HG03159 (cell line): ENCODE results near the gene WNT8A.
"Not testable (repeated sequence)": the region's sequence is repeated elsewhere in the genome, so short reads cannot be mapped to it uniquely, and the experiment has no call there.

Experiments
- ATAC-seq: cut with Tn5 transposase; IDR thresholded peaks from one replicate; pipeline ENCODE4 v1.9.1; 2021; ENCODE audit warnings: mild to moderate bottlenecking, moderate library complexity; ENCODE audit not compliant: unreplicated experiment

WNT8A gene, protein sequence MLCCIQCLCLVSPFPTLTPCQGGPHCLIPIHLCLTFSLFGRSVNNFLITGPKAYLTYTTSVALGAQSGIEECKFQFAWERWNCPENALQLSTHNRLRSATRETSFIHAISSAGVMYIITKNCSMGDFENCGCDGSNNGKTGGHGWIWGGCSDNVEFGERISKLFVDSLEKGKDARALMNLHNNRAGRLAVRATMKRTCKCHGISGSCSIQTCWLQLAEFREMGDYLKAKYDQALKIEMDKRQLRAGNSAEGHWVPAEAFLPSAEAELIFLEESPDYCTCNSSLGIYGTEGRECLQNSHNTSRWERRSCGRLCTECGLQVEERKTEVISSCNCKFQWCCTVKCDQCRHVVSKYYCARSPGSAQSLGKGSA

DNA sequence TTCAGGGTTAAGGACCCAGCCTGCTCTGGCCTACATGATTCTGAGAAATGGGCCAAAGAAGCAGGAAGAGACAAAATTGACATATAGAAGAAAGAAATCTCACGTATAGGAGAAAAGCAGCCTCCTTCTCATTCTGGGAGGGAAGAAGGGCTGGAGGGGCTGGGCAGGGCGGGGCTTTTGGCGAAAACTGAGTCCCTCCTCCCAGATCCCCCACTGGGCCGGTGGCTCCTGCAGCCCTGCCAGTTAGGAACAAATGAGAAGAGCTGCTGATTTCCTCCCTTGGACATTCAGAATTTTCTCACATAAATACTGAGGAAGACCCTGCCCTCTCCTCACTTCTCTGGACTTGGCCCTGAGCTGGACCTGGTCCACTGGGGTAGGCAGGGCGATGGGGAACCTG lies at the start of gene WNT8A:
Gene WNT8A, plus strand, starts transcription at position 332 of the 400 bp plus-strand sequence. CDS start 95 bp downstream, outside the sequence.
- no peak for ATAC-seq

DNA sequence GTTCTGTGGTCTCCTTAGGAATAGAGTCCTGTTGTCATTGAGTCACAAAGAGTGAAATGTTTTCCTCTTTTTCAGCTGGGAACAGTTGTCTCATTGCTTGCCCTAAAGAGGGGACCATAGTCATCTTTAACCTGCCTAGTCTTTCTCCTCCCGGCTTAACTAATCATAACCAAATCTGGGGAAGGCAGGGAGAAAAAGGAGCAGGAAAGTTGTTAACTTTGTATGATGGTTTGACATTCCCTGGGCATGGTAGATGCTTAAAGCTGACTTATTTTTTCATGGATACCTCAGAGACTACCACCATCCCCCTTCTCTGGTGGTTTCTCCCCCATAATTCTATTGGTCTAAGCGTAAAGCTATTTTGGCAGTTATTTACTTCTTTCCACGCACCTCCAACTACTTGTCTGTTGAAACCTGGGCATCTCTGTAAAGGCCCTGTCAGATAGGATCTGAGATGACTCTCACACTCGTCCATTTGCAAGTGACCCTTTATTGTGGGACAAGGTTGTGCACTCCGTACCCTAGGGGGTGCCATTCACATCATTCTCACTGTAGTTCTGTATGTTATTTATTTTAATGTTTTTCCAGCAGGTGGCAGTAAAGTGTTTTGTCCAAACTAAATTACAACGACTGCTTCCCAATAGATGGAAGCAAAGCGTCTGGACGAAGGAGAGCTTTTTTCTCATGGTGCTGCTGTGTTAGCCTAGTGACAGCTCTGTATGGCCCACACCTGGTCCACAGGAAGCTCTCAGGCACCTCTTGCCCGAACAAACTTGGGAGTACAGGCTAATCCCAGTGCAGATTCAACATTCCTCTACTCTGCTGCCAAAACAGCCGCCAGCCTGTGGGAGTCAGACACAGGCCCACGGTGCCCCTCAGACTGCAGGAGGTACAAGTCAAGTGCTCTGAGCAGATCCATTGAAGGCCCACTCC lies 48.0 kb upstream of the WNT8A start:
- ATAC-seq = peak; percentile 40

DNA sequence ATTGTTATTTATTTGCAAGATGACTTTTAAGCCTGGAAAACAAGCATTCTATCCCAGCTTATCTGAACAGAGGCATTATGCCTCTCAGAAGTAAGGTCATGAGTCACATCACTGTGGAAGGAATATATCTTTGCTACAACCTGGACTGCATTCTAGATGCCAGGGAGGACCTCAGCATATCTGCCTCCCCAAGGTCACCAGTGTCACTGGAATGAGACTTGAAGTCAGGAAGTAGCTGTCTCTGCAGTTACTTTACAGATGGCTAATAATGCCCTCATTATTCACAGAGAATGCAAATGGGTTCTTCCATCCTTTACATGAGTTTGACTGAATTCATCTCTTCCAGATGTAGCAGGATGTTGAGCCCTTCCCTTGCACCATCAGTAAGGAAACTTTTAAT lies 46.6 kb upstream of the WNT8A start:
- ATAC-seq = no peak

GRCh38 chr5:138037907-138038633 lies 45.8 kb upstream of the WNT8A start:
- ATAC-seq = no peak

DNA sequence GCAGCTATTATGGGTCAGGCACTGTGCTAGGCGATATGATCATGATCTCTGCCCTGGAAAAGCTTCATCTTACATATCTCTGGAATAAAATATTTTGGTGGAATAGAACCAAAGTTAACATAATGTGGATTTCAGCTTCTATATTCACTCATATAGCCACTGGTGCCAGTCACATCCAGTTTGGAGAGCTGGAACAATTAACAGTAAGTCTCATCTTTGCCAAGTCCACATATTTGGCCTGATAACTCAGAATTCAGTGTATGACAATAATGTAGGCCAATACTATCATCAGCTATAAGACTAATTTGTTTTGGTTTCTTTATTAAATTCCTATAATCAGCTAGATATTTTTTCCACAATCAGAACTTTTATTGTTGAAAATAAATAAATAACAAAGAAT lies 45.0 kb upstream of the WNT8A start:
- ATAC-seq = no peak

GRCh38 chr5:138045283-138045682 lies 38.5 kb upstream of the WNT8A start:
- ATAC-seq = not testable (repeated sequence)

DNA sequence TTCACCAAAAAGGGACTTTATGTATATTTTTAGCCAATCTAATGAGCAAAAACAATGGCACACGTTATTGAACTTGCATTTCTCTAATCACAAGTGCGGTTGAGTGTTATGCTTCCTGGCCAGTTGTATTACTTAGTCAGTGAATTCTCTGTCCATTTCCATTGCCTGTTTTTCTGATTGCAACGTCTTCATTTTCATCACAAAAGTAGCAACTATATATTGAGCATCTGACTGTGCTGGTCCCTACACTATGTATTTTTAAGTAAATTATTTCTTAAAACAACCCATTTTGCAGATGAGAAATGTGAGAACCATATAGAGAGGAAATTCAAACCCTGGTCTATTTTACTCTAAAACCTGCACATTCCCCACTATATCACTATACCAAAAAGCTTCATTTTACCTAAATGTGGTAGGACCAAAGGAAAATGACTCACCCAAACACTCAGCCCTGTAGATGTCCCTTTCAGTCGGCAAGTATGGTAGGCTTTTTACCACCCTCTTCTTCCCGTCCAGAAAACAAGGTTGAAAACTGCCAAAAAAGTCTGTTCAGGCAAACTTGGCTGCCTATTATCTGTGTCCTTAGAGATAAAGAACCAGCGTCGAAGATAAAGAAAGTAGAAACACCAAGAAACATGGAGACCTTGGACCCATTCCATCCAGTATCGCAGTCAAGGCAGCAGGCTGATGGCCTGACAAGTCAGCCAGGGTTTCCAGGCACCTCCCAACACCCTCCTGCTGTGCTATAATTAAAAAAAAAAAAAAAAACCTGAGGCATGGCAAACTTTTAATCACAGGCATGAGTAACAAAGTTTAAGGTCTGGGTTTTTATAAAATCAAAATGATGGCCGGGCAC lies 32.2 kb upstream of the WNT8A start:
- no peak for ATAC-seq

DNA sequence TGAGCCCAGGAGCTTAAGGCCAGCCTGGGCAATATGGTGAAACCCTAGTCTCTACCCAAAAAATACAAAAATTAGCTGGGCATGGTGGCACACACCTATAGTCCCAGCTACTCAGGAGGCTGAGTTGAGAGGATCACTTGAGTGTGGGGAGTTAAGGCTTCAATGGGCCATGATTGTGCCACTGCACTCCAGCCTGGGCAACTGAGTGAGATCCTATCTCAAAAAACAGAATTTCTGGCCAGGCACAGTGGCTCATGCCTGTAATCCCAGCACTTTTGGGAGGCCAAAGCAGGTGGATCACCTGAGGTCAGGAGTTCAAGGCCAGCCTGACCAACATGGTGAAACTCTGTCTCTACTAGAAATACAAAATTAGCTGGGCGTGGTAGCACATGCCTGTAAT lies 31.1 kb upstream of the WNT8A start:
- ATAC-seq = not testable (repeated sequence)

GRCh38 chr5:138053554-138053953 lies 30.3 kb upstream of the WNT8A start:
- no peak for ATAC-seq

GRCh38 chr5:138054206-138054605 lies 29.6 kb upstream of the WNT8A start:
- no peak for ATAC-seq

DNA sequence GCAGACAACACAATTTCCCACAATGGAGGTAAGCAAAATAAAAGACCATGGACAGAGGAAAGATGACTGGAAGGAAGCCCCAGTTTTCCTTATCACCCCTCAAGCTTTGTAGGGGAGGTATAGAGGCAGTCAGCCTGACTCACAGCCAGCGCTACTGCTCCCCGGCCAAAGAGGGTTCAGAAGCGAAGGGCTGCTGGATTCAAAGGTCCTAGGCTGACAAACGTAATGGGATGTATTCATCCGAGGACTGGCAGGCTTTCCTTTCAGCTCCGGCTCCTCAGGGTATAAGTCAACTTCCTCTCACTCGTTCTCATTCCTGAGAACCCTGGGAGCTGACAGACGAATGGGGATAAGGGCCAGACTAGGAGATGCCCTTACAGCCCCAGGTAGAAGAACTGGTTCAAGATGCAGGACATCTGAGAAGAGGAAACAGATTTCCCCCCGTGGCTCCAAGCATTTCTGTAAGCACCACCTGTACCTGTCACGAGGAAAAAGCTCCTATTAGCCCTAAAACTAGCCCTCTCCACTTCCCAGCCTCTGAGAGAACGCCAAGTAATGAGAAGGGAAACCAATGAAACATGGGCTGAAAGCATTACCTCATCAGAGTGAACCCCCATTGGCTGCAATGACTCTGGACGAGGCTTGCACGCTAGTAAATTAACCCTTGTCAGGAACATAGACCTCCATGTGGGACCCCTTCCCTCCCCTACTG lies 28.8 kb upstream of the WNT8A start:
- no peak for ATAC-seq

DNA sequence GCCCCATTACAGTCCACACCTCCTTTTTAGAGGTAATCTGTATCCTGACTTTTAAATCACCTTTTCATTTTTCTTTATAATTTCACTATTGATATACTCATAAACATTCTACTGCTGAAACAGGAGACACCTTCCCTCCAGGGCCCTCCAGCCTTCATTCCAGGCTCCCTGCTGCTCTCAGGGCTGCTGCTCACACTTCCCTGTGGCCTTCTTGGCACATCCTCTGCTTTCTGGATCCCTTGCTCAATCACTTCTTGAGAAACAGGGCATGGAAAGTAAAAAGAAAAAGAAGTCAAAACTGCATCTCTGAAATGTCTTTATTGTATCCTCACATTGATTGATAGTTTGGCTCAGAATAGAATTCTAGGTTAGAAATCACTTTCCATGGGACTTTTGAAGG lies 19.3 kb upstream of the WNT8A start:
- ATAC-seq = no peak

GRCh38 chr5:138065102-138065501 lies 18.7 kb upstream of the WNT8A start:
- ATAC-seq = no peak

DNA sequence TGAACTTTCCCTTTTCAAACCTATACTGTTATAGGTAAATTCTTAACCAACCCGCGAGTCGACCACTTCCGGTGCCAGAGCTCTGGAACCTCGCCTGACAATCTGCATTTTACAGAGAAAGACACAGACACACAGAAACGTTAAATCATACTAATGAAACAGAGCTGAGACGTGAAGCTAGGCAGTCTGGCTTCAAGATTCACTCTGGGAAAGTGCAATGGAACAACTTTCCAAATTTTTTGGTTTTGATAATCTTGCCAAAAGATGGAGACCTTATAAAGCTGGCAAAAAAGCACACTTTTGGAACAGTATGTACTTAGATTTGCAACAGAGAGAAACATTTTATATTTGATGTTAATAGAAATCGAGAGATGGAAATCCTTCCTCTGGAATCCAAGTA lies 15.9 kb upstream of the WNT8A start:
- no peak for ATAC-seq

GRCh38 chr5:138068742-138069600 lies 14.9 kb upstream of the WNT8A start:
- no peak for ATAC-seq

DNA sequence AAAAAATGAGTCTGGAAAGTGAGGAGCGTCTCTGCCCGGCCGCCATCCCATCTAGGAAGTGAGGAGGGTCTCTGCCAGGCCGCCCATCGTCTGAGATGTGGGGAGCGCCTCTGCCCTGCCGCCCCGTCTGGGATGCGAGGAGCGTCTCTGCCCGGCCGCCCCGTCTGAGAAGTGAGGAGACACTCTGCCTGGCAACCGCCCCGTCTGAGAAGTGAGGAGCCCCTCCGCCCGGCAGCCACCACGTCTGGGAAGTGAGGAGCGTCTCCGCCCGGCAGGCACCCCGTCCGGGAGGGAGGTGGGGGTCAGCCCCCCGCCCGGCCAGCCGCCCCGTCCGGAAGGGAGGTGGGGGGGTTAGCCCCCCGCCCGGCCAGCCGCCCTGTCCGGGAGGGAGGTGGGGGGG lies 13.8 kb upstream of the WNT8A start:
- ATAC-seq = not testable (repeated sequence)

DNA sequence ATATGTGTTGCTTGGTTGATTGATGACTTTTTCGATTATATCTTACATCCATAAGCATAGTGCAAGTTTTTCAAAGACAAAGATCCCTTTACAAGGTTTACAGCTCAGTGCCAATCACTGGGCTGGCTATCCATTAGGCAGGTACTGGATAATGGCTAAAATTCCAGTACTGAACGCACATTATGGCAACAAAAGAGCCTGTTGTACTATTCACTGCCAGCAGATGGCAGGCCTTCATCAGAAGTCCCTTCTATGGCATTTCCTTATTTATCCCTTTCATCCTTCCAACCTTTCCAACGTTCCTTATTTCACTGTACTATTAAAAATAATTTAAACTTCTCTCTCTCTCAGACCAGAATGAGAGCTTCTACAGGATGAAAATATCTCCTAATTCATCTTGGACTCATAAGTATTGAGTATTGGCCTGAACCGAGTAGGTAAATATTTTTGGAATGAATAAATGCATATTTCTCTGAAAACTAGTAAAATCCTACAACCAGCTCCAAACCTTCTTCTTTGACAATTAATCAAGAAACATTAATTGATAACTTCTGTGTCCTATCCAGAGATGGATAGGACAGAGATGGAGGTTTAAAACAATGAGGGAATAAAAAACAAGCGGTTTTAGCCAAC lies 6.7 kb upstream of the WNT8A start:
- no peak for ATAC-seq

DNA sequence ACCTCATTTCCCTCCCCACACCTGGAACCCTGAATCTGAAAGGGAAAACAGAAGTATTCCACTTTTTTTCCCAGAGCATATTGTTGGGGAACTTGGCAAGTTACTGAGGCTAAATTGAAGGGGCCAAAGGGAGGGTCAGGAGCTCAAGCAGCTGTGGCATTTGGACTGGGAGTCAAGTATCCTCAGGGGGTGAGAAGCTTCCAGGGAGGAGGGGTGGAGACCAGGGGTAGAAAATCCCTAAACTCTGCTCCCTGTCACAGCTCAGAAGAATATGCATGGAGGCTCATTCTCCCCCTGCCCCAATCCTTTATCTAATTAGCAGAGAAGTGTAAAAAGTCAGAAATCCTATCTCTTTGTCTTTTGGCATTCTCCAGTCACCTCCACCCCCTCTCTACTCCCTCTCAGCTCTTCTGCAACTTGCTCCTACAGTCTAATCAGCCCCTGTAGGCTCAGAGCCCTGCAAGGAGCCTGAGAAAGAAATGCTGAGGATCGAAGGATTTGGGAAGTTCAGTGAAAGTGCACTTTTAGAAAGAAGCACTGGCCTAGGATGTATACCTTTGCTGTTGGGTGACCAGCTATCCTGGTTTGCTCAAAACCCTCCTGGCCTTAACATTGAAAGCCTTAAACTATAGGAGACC lies 5.7 kb upstream of the WNT8A start:
- no peak for ATAC-seq
